GM18861 (cell line): Measurements from ENCODE around the gene OR2T34.
A peak's percentile ranks its signal among the peaks of the same experiment; 100 is the strongest.
"Not testable (repeated sequence)": the region's sequence is repeated elsewhere in the genome, so short reads cannot be mapped to it uniquely, and the experiment has no call there.

Experiments
- ATAC-seq: cut with Tn5 transposase; IDR thresholded peaks from one replicate; pipeline ENCODE4 v1.9.1; 2021; ENCODE audit not compliant: unreplicated experiment

The OR2T34 gene

GRCh38 chr1:248574657-248575056 lies at the start of gene OR2T34:
Gene OR2T34 (minus strand): TSS chr1:248574757. CDS start chr1:248574757, 0 bp downstream.
- not testable (repeated sequence) for ATAC-seq

- peak; percentile 97 for ATAC-seq
Observed at GRCh38 chr1:248622570-248623001, 48.0 kb upstream of the OR2T34 start.

- ATAC-seq, result no peak
Observed at GRCh38 chr1:248621770-248622169, 47.2 kb upstream of the OR2T34 start.

GRCh38 chr1:248618878-248619277 lies 44.3 kb upstream of the OR2T34 start:
- ATAC-seq, result no peak

GRCh38 chr1:248618119-248618518 lies 43.6 kb upstream of the OR2T34 start:
- no peak for ATAC-seq

- ATAC-seq, result no peak
Observed at GRCh38 chr1:248613742-248614141, 39.2 kb upstream of the OR2T34 start.

GRCh38 chr1:248611883-248612414 lies 37.4 kb upstream of the OR2T34 start:
- ATAC-seq, result no peak

- no peak for ATAC-seq
Observed at GRCh38 chr1:248610301-248610700, 35.7 kb upstream of the OR2T34 start.

- ATAC-seq, result no peak
Observed at GRCh38 chr1:248599396-248599795, 24.8 kb upstream of the OR2T34 start.

- ATAC-seq, result no peak
Observed at GRCh38 chr1:248597589-248597988, 23.0 kb upstream of the OR2T34 start, which contains the start of gene OR2T10. Gene OR2T10 (minus strand): TSS chr1:248597700. CDS start chr1:248593768, 3,932 bp downstream.

- no peak for ATAC-seq
Observed at GRCh38 chr1:248596615-248597014, 22.1 kb upstream of the OR2T34 start.

GRCh38 chr1:248593226-248593625 lies 18.7 kb upstream of the OR2T34 start:
- no peak for ATAC-seq

GRCh38 chr1:248592655-248593054 lies 18.1 kb upstream of the OR2T34 start:
- no peak for ATAC-seq

- no peak for ATAC-seq
Observed at GRCh38 chr1:248590055-248590454, 15.5 kb upstream of the OR2T34 start.

- ATAC-seq, result no peak
Observed at GRCh38 chr1:248589334-248589733, 14.8 kb upstream of the OR2T34 start.

- ATAC-seq, result no peak
Observed at GRCh38 chr1:248585266-248585665, 10.7 kb upstream of the OR2T34 start.

GRCh38 chr1:248576260-248576980 lies 1.9 kb upstream of the OR2T34 start:
- no peak for ATAC-seq

- ATAC-seq, result not testable (repeated sequence)
Observed at GRCh38 chr1:248573856-248574255, 701 bp downstream of the OR2T34 start.

GRCh38 chr1:248572049-248572448 lies 2.5 kb downstream of the OR2T34 start:
- ATAC-seq, result not testable (repeated sequence)

- not testable (repeated sequence) for ATAC-seq
Observed at GRCh38 chr1:248570811-248571210, 3.7 kb downstream of the OR2T34 start.

- ATAC-seq, result not testable (repeated sequence)
Observed at GRCh38 chr1:248569049-248569448, 5.5 kb downstream of the OR2T34 start.

GRCh38 chr1:248565530-248566373 lies 8.8 kb downstream of the OR2T34 start:
- peak; percentile 66 for ATAC-seq
